Heart left ventricle (tissue), 13 donors: ENCODE results near the gene TPX2.

Experiments
- CTCF ChIP-seq, 12 donors: fragments of 200-600 bp; sonication (generic) in 4 of 12; IDR thresholded peaks; one replicate each; pipeline versions ENCODE4 v1.5.0 to v1.8.0; 2018 to 2022; ENCODE audit warnings: antibody characterized with exemption in 12 of 12, mild to moderate bottlenecking in 5 of 12
- POLR2A ChIP-seq, 2 donors: fragments of 450-650 bp; IDR thresholded peaks; one replicate each; pipeline ENCODE4 v1.6.1; 2017; ENCODE audit warnings: antibody characterized with exemption in 2 of 2, mild to moderate bottlenecking in 2 of 2, moderate library complexity in 2 of 2
- donor health status: ischemic (EF 13 %, LVEDD 7.1; RV severe dilation, severe dysfunction).
- donor health status: DM: no; HTN: yes; CAD: no.
- donor health status: DM: no; HTN: no; CAD: no.
- donor health status: ischemic (EF 25% LVEDD 6.9; RV normal size, moderate dysfunction).
- donor health status: ischemic (EF 25% LVEDD 5.7; RV mildly dilated, moderate dysfunction).
- donor health status: ischemic (EF 35%, LVEDD 5.7; RV mildly dilated, moderate dysfunction).
- donor health status: nonischemic (EF 11% LVEDD 7.7; RV severe dilation, severe dysfunction).
- donor health status: DM: yes; HTN: yes; CAD: no.
- donor health status: PGD.
- donor health status: ischemic (EF 29% LVEDD 5.4; RV normal size, mild dysfunction).
- donor health status: nonischemic (EF 23%, LVEDD 6.1; RV moderate dilation, normal function).

DNA sequence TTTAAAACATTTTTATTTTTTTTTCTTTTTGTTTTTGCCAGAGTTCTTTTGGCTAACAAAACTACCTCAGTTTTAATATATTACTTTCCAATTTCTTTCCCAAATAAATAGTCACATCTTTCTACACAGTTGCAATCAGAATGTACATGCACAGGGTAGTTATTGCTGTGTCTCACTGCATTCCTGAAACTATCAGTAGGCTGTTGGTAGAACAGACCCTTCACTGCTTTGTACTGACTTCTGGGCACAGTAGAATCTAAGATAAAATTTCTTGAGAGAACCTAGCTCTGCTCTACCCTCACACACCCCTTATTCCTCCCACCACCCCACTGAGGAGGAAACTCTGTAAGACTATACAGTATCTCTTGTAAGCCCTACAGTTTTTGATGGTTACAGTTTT lies 19.9 kb downstream of the TPX2 start:
- TF ChIP-seq CTCF (IDR thresholded peaks at IDR 0.05) = no peak
- TF ChIP-seq POLR2A (IDR thresholded peaks at IDR 0.05) = no peak
